LNCAP (cell line): Measurements from ENCODE around the gene SLC8B1.

Experiments used
- CTCF ChIP-seq: fragments of 450-650 bp; IDR thresholded peaks from 2 replicates; pipeline ENCODE4 v1.5.1; 2017; ENCODE audit warnings: mild to moderate bottlenecking

SLC8B1 gene

GRCh38 chr12:113287899-113288282 lies 47.0 kb downstream of the SLC8B1 start:
- no peak for TF ChIP-seq CTCF

- TF ChIP-seq CTCF = no peak
Observed at GRCh38 chr12:113287146-113287898, 47.6 kb downstream of the SLC8B1 start.

GRCh38 chr12:113286712-113287111 lies 48.2 kb downstream of the SLC8B1 start:
- TF ChIP-seq CTCF = no peak

- no peak for TF ChIP-seq CTCF
Observed at GRCh38 chr12:113285679-113286610, 49.0 kb downstream of the SLC8B1 start.

- no peak for TF ChIP-seq CTCF
Observed at GRCh38 chr12:113284751-113285150, 50.2 kb downstream of the SLC8B1 start.

- no peak for TF ChIP-seq CTCF
Observed at GRCh38 chr12:113278633-113279032, 56.3 kb downstream of the SLC8B1 start.

- no peak for TF ChIP-seq CTCF
Observed at GRCh38 chr12:113278141-113278540, 56.8 kb downstream of the SLC8B1 start.
